NCI-H146 treated with DMSO at 0.1 percent for 48 hours (cell line): Measurements from ENCODE around the gene ZNF525.
"Not testable (repeated sequence)": the region's sequence is repeated elsewhere in the genome, so short reads cannot be mapped to it uniquely, and the experiment has no call there.

Experiments used
- DNase-seq: peaks from one replicate; lab custom pipeline; 2025; ENCODE audit not compliant: unreplicated experiment; lab: John Stamatoyannopoulos, UW

ZNF525 gene

DNA sequence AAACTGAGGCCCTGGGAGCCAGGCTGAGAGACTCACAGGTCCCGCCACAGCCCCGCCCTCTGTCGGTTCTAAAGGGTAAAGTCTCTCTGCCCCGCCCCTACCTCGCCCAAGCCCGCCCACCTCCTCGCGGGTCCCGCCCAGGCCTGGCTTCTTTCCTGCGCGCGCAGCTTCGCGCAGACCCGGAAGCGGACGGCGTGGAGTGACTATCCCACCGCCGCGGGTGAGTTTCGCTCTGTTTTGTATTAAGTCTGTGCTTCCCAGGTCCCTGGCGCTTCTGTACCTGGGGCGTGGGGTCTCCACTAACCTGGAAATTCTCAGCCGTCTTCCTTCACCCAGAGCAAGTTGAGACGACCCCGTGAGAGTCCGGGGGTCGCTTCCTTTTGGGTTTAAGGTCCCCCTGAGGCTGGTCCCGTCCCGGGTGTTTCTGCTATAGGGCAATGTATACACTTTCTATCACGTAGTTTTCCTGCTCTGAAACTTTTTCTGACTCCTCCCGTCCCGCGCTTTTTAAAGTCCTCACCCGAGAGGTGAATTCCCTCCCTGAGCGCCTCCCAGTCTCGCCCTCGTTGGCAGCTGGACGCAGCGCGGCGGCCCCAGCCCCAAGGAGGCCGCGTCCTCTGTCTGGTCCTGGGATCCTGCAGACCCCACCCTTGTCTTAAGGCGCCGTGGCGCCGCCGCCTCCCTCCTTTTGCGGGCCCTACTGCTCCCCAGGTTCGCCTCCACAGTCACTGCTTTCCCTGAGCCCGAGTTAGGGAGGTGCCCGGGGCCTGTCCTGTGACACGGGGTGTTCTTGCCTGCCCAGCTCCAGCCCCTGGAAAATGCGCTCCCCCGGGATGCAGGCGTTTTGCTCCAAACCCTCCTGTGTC is 29.7 kb downstream of the ZNF525 start, which contains the start of gene ZNF765:
ZNF765 (plus strand) TSS at position 176 of the 866 bp plus-strand sequence. CDS start 2,867 bp downstream, outside the sequence.
- DNase-seq: peak; percentile 80

DNA sequence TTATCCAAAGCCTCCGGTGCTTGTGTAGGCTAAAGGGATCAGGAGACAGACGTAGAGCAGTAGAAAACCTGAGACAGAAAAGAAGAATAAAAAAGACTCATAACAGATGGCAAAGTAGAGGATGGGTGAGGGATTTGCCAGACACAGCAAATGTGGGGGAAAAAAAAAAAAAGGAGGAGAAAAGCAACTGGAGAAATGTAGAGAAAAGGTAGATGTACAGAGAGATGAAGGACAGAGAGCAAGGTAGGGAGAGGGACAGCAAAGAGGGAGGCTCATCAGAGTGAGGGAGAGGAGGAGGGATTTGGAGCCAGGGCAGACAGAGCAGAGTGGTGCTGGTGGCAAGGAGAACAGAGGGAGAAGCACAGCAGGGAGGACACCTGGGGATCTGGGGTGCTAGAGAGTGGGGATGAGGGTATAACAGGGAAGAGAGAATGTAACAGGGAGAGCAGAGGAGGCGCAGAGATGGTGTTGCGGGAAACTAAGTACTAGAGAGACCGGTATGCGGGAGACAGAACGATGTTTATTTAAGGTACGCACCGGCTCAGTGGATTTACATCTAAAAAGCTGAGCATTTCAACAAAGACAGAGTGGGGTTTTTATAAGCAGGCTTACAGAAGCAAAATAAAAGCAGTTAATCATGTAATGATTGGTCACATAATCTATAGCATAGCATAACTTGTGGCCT is 30.5 kb downstream of the ZNF525 start:
- DNase-seq: not testable (repeated sequence)

DNA sequence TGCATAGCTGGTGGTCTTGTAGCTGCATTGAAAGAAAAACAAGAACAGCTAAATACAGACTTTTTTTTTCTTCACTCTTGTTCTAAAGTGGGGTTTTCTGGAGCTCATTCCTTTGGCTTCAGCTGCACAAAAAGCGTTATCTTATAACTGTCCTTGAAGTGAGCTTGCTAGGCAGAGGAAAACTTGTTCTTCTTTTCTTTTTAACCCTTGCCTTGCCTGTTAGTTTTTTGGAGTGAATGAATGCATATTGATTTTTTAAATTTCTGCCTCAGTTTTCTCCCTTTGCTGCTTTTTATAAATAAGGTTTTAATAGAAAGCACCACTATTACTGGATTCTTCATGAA is 31.0 kb downstream of the ZNF525 start:
- DNase-seq: no peak

- DNase-seq: not testable (repeated sequence)
Measured at GRCh38 chr19:53397918-53398317, 32.4 kb downstream of the ZNF525 start.

GRCh38 chr19:53409505-53410204 is 44.1 kb downstream of the ZNF525 start:
- DNase-seq: no peak

DNA sequence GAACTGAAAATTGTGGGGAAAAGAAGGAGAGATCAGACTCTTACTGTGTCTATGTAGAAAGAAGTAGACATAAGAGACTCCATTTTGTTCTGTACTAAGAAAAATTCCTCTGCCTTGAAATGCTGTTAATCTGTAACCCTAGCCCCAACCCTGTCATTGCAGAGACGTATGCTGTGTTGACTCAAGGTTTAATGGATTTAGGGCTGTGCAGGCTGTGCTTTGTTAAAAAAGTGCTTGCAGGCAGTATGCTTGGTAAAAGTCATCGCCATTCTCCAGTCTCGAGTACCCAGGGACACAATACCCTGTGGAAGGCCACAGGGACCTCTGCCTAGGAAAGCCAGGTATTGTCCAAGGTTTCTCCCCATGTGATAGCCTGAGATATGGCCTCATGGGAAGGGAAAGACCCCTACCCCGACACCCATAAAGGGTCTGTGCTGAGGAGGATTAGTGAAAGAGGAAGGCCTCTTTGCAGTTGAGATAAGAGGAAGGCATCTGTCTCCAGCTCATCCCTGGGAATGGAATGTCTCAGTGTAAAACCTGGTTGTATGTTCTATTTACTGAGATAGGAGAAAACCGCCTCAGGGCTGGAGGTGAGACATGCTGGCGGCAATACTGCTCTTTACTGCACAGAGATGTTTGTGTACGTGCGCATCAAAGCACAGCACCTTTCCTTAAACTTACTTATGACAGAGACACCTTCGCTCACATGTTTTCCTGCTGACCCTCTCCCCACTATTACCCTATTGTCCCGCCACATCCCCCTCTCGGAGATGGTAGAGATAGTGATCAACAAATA is 55.2 kb downstream of the ZNF525 start:
- DNase-seq: not testable (repeated sequence)

DNA sequence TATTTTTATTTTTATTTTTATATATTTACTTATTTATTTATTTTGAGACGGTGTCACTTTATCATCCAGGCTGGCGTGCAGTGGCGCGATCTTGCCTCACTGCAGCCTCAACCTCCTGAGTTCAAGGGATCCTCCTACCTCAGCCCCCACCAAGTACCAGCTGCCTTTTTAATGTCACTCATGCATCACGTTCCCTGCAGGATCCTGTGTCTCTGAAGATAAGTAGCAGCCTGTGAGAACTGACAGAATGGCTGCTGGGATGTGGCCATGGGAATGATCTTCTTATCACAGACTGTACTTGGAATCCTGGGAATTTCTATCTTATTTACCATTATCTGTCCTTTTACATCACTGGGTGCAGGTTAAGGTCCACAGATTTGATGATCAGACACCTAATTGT is 57.0 kb downstream of the ZNF525 start:
- DNase-seq: peak; percentile 57

DNA sequence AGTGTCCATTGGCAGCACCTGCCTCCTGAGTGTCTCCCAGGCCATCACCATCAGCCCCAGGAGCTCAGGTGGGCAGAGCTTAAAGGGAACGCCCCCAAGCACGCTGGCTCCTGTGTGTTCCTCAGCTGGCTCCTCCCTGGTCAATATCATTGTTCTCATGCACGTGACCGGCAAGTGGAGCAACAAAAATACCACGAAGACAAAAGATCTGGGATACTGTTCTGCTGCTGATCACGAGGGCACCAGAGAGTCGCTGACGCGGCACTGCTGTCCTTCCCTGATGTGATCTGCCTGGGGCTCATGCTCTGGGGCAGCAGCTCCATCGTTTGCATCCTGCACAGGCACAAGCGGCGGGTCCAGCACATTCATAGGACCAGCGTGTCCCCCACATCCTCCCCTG is 57.6 kb downstream of the ZNF525 start:
- peak; percentile 70 for DNase-seq

- DNase-seq: peak; percentile 30
Measured at GRCh38 chr19:53423680-53424079, 58.2 kb downstream of the ZNF525 start.

GRCh38 chr19:53424968-53425597 is 59.6 kb downstream of the ZNF525 start:
- DNase-seq: peak; percentile 79

- peak; percentile 96 for DNase-seq
Measured at GRCh38 chr19:53431399-53432087, 66.0 kb downstream of the ZNF525 start, which contains the start of gene ZNF761. Gene ZNF761, plus strand, starts transcription at chr19:53431984. Its CDS starts 15,285 bp downstream, at chr19:53447269.

- peak; percentile 39 for DNase-seq
Measured at GRCh38 chr19:53432088-53432661, 66.7 kb downstream of the ZNF525 start.
